ENCODE measurements around the gene TUBB.
"Not testable (repeated sequence)": the region's sequence is repeated elsewhere in the genome, so short reads cannot be mapped to it uniquely, and the experiment has no call there.

TUBB gene

GRCh38 chr6:30687659-30688431 is 32.3 kb upstream of the TUBB start:
- no peak for DNase-seq

DNA sequence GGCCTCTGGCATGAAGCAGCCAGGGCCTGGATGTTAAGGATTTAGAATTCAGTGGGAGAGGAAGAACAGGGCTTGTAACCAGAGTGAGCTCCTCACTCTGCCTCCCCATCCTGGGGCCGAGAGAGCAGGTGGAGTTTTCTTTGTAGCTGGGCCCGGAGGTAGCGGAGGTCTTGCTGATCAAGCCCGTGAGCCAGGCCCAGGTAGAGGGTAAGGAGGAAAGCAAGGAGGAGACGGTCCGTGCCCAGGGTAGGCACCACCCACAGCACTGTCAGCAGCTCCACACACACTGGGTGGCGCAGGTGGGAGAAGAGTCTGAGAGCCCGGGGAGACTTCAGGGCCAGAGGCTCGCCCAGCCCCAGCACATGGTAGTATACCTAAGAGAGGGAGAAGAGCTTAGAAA is 31.6 kb upstream of the TUBB start:
- DNase-seq: no peak

- no peak for DNase-seq
Observed at GRCh38 chr6:30689022-30689865, 30.9 kb upstream of the TUBB start.

- DNase-seq: no peak
Observed at GRCh38 chr6:30689985-30690384, 30.2 kb upstream of the TUBB start.

GRCh38 chr6:30690403-30691207 is 29.5 kb upstream of the TUBB start, which contains the start of gene NRM:
TSS of gene NRM (minus strand) at chr6:30690984. CDS start at chr6:30690974, 10 bp downstream.
- peak; percentile 74 to 83 for DNase-seq

- no peak for DNase-seq
Observed at GRCh38 chr6:30691208-30691847, 28.8 kb upstream of the TUBB start.

GRCh38 chr6:30696432-30696831 is 23.7 kb upstream of the TUBB start:
- no peak for DNase-seq

GRCh38 chr6:30700340-30700739 is 19.8 kb upstream of the TUBB start:
- no peak for DNase-seq

DNA sequence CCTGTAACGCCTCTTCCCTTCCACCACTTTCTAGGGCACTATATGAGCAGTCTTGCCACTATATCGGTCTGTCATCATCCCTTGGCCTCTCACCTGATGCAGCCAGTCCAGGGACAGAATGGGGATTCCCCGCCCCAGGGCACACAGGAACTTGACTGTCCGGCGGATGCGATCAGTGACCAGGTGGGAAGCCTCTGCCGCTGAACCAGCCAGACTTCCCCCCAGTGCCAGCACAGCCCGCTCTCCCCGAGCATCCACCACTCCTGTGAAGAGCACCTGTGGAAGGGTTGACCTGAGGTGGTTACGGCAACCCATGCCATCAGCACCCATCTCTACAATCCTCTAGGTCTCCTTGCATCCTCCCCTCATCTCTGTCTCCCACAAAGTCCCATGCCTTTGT is 17.1 kb upstream of the TUBB start:
- no peak for DNase-seq

DNA sequence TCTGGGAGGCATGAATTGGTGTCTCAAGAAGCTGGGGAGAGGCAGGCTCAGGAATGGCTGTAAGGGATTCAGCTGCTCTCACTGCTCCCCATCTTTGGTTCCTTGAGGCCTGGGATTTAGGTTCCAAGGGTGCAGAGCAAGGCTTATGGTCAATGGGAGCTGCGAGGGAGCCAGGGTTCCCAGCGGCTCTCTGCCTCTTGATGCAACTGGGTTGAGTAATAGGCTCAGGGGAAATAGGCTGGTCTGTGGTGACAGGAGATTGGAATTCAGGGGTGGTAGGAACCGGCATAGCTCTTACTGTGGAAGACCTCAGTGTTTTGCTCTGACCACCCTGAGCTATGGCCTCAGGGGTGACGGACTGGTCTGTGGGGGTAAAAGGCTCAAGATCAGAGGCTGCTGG is 16.3 kb upstream of the TUBB start:
- no peak for DNase-seq

DNA sequence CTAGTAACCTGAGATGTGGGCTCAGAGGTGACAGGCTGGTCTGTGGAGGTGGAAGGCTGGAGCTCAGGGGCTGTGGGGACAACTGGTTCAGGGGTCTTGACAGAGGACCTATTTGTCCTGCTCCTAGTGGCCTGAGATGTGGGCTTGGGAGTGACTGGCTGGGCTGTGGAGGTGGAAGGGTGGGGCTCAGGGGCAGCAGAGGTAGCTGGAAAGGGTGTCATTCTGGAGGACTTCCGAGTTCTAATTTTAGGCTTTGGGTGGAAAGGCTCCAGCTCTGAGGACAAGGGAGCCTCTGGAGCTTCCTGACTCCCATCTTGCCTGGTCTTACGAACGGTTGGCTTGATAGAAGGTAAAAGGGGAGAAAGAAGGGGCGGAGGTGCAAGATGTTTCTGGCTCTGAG is 14.5 kb upstream of the TUBB start:
- DNase-seq: no peak

GRCh38 chr6:30707281-30707850 is 12.8 kb upstream of the TUBB start:
- DNase-seq: peak; percentile 52 to 82

- no peak for DNase-seq
Observed at GRCh38 chr6:30709101-30709868, 10.9 kb upstream of the TUBB start.

GRCh38 chr6:30711758-30712380 is 8.3 kb upstream of the TUBB start:
- DNase-seq: no peak

- DNase-seq: no peak
Observed at GRCh38 chr6:30712441-30712945, 7.7 kb upstream of the TUBB start.

DNA sequence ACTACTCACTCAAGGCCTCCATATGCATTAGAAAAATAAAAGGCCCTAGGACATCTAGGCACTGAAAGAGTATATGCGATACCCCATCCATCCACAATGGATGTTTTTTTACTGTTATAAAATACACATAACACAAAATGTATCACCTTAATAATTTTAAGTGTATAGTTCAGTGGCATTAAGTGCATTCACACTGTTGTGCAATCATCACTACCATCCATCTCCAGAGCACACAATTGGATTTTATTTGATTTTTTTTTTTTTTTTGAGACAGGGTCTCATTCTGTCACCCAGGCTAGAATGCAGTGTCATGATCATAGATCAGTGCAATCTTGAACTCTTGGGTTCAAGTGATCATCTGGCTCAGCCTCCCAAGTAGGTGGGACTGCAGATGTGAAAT is 5.9 kb upstream of the TUBB start:
- DNase-seq: no peak

DNA sequence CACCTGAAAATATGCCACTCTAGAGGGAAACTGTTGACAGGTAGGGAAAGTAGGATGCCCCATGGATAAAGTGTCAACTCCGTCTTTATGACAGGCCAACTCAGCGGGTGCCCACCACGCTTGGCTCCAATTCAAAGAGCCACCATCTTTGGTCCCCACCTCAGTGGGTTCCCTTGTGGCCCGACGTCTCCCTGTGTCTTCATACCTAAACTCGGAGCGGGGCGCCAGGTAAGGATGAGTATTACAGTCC is 3.3 kb upstream of the TUBB start:
- no peak for DNase-seq

GRCh38 chr6:30717129-30717844 is 2.9 kb upstream of the TUBB start, which contains the start of gene MDC1:
TSS of gene MDC1 (minus strand) at chr6:30717281. CDS start at chr6:30715175, 2,106 bp downstream.
- DNase-seq: peak; percentile 100

- not testable (repeated sequence) for DNase-seq
Observed at GRCh38 chr6:30717845-30718720, 2.1 kb upstream of the TUBB start.

Measured in NCI-H2081 (cell line).